HEK293T (cell line): ENCODE data around the gene PSMD9.

Source experiments
- ELF4 ChIP-seq: fragments of 450-650 bp; IDR thresholded peaks from 2 replicates; pipeline ENCODE4 v1.6.1; 2017; ENCODE audit warnings: antibody characterized with exemption
- L3MBTL2 ChIP-seq: fragments of 450-650 bp; conservative IDR thresholded peaks from 2 replicates; pipeline ENCODE4 v1.6.1; 2016; ENCODE audit warnings: mild to moderate bottlenecking

DNA sequence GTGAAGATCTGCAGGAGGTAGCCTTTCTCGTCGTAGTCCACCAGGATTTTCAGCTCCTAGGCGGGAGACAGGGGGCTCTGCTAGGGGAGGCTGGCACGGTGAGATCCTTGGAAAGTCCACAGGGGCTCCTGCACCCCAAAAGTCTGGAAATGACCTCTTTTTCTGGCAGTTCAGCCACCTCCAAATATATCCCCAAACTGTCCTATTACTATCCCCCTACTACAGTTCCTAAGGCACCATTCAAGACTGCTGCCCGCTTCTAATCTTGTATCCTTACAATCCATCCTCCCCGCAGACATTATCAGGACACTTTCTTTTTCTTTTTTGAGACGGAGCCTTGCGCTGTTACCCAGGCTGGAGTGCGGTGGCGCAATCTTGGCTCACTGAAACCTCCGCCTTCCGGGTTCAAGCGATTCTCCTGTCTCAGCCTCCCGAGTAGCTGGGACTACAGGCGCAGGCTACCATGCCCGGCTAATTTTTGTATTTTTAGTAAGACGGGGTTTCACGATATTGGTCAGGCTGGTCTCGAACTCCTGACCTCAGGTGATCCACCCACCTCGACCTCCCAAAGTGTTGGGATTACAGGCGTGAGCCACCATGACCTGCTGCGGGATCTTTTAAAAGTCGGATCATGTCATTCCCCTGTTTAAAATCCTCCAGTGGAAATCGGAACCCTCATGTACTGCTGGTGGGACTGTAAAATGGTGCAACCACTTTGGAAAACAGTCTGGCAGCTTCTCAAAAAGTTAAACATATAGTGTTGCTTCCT is 48.4 kb upstream of the PSMD9 start:
- TF ChIP-seq L3MBTL2 (no peak), ELF4 (no peak)
